ENCODE results near the gene ZNF354C. TPM values are rescaled to one million over a fixed set of nuclear protein-coding genes. Genes with fewer than 3 reads are reported as not detected.

Gene ZNF354C
- total RNA-seq, 1 experiment from 2014 or later: not detected

GRCh38 chr5:179128041-179128365, 67.8 kb downstream of the ZNF354C start:
- POLR2A ChIA-PET: no interaction called here
- intact Hi-C loops (cut with micrococcal nuclease; ENCODE audit: unreplicated experiment): no loop called here
- Histone ChIP-seq H3K9me3 (peaks cover 13% of the 10 kb centered on the region), H3K27me3 (replicated peaks; ENCODE audit: control insufficient read depth, insufficient read depth, low read length) (no peaks in the 10 kb centered on the region), H3K4me3 (ENCODE audit: low read depth, low read length) (no peak overlapping the region), H3K36me3 (ENCODE audit: control insufficient read depth, insufficient read depth, low read length) (no peaks in the 10 kb centered on the region), H3K4me1 (no peaks in the 10 kb centered on the region)
- TF ChIP-seq CTCF (IDR thresholded peaks at IDR 0.05; ENCODE audit: insufficient read depth in 1 of 2, low read depth in 1 of 2, low read length in 1 of 2, severe bottlenecking in 1 of 2, unreplicated experiment in 1 of 2): no peak
- no TSS peak for BruUV-seq (replicated peaks)
- peaks cover 10% of the 10 kb centered on the region for H3K9me3 Mint-ChIP-seq (ENCODE audit: unreplicated experiment)
- no peaks in the 10 kb centered on the region for H3K27me3 Mint-ChIP-seq (ENCODE audit: insufficient read depth, unreplicated experiment)
- H3K4me3 Mint-ChIP-seq (ENCODE audit: unreplicated experiment): no peak overlapping the region
- no peak overlapping the region for H3K27ac Mint-ChIP-seq (ENCODE audit: unreplicated experiment)
- H3K4me1 Mint-ChIP-seq (ENCODE audit: low read depth, unreplicated experiment): no peaks in the 10 kb centered on the region
- CTCF ChIA-PET: no interaction called here
- H3K36me3 Mint-ChIP-seq (ENCODE audit: insufficient read depth, unreplicated experiment): no peaks in the 10 kb centered on the region
- DNase-seq: no peak

- H3K27me3 ChIP-seq (replicated peaks; ENCODE audit: control insufficient read depth, insufficient read depth, low read length): no peaks in the 10 kb centered on the region
- POLR2A ChIA-PET: no interaction called here
- Mint-ChIP-seq H3K27me3 (ENCODE audit: insufficient read depth, unreplicated experiment) (no peaks in the 10 kb centered on the region), H3K4me1 (ENCODE audit: low read depth, unreplicated experiment) (no peaks in the 10 kb centered on the region), H3K36me3 (ENCODE audit: insufficient read depth, unreplicated experiment) (no peaks in the 10 kb centered on the region), H3K9me3 (ENCODE audit: unreplicated experiment) (peaks cover 13% of the 10 kb centered on the region), H3K4me3 (ENCODE audit: unreplicated experiment) (no peak overlapping the region), H3K27ac (ENCODE audit: unreplicated experiment) (no peak overlapping the region)
- BruUV-seq (replicated peaks): no TSS peak
- no peak overlapping the region for H3K4me3 ChIP-seq (ENCODE audit: low read depth, low read length)
- no peak for TF ChIP-seq CTCF (IDR thresholded peaks at IDR 0.05; ENCODE audit: insufficient read depth in 1 of 2, low read depth in 1 of 2, low read length in 1 of 2, severe bottlenecking in 1 of 2, unreplicated experiment in 1 of 2)
- no peaks in the 10 kb centered on the region for H3K4me1 ChIP-seq
- intact Hi-C loops (cut with micrococcal nuclease; ENCODE audit: unreplicated experiment): no loop called here
- H3K36me3 ChIP-seq (ENCODE audit: control insufficient read depth, insufficient read depth, low read length): no peaks in the 10 kb centered on the region
- DNase-seq: peak in 1 of 2 experiments; percentile 14
- peaks cover 8% of the 10 kb centered on the region; the same call in 1 of the 2 replicates for H3K9me3 ChIP-seq
- CTCF ChIA-PET: no interaction called here
Measured at GRCh38 chr5:179128976-179129375, 68.8 kb downstream of the ZNF354C start.

GRCh38 chr5:179129607-179130071, 69.5 kb downstream of the ZNF354C start:
- intact Hi-C loops (cut with micrococcal nuclease; ENCODE audit: unreplicated experiment): no loop called here
- DNase-seq: peak in 1 of 2 experiments; percentile 10
- Histone ChIP-seq H3K36me3 (ENCODE audit: control insufficient read depth, insufficient read depth, low read length) (no peaks in the 10 kb centered on the region), H3K9me3 (peaks cover 12% of the 10 kb centered on the region), H3K4me1 (no peaks in the 10 kb centered on the region), H3K27me3 (replicated peaks; ENCODE audit: control insufficient read depth, insufficient read depth, low read length) (no peaks in the 10 kb centered on the region), H3K4me3 (ENCODE audit: low read depth, low read length) (no peak overlapping the region)
- Mint-ChIP-seq H3K9me3 (ENCODE audit: unreplicated experiment) (peaks cover 10% of the 10 kb centered on the region), H3K4me3 (ENCODE audit: unreplicated experiment) (no peak overlapping the region), H3K4me1 (ENCODE audit: low read depth, unreplicated experiment) (no peaks in the 10 kb centered on the region), H3K27ac (ENCODE audit: unreplicated experiment) (no peak overlapping the region), H3K27me3 (ENCODE audit: insufficient read depth, unreplicated experiment) (no peaks in the 10 kb centered on the region), H3K36me3 (ENCODE audit: insufficient read depth, unreplicated experiment) (no peaks in the 10 kb centered on the region)
- no peak for TF ChIP-seq CTCF (IDR thresholded peaks at IDR 0.05; ENCODE audit: insufficient read depth in 1 of 2, low read depth in 1 of 2, low read length in 1 of 2, severe bottlenecking in 1 of 2, unreplicated experiment in 1 of 2)
- ChIA-PET POLR2A (no interaction called here), CTCF (no interaction called here)
- BruUV-seq (replicated peaks): no TSS peak
